Endodermal cell (in vitro differentiated cells): ENCODE measurements around the gene POU2F3. TPM values are rescaled to one million over a fixed set of nuclear protein-coding genes. Genes with fewer than 3 reads are reported as not detected.

Experiments used
- DNase-seq: peaks from one replicate; pipeline ENCODE4 v3.0.0-alpha.2; 2017
- H3K27ac ChIP-seq: 2 replicates; pipeline ENCODE4 v1.5.1; 2013; ENCODE audit warnings: mild to moderate bottlenecking, low read depth, low read length, moderate library complexity
- H3K27me3 ChIP-seq: 2 replicates; pipeline ENCODE4 v1.6.1; 2013; ENCODE audit warnings: mild to moderate bottlenecking, low read length, moderate library complexity; ENCODE audit not compliant: insufficient read depth, control insufficient read depth, poor library complexity, severe bottlenecking
- H3K36me3 ChIP-seq: 2 replicates; pipeline ENCODE4 v1.7.0; 2013; ENCODE audit warnings: mild to moderate bottlenecking, low read length, moderate library complexity; ENCODE audit not compliant: control insufficient read depth, insufficient read depth
- H3K4me1 ChIP-seq: one replicate; pipeline ENCODE4 v1.7.0; 2013; ENCODE audit warnings: low read length; ENCODE audit not compliant: control insufficient read depth, insufficient read depth
- H3K4me3 ChIP-seq: 2 replicates; pipeline ENCODE4 v1.5.1; 2013; ENCODE audit warnings: mild to moderate bottlenecking, low read length, moderate library complexity
- H3K9ac ChIP-seq: 2 replicates; pipeline ENCODE4 v1.6.1; 2013; ENCODE audit warnings: mild to moderate bottlenecking, low read length, moderate library complexity; ENCODE audit not compliant: poor library complexity, severe bottlenecking; ENCODE audit errors: extremely low read depth
- H3K9me3 ChIP-seq: 2 replicates; pipeline ENCODE4 v1.6.1; 2013; ENCODE audit warnings: mild to moderate bottlenecking, low read length, moderate library complexity; ENCODE audit not compliant: control insufficient read depth
- H3K27ac Mint-ChIP-seq: 2 replicates; pipeline ENCODE4 v1.8.0; 2020; ENCODE audit warnings: mixed read lengths
- H3K27me3 Mint-ChIP-seq: 2 replicates; pipeline ENCODE4 v1.8.0; 2021; ENCODE audit warnings: mild to moderate bottlenecking, mixed read lengths; ENCODE audit not compliant: insufficient read depth
- H3K36me3 Mint-ChIP-seq: 2 replicates; pipeline ENCODE4 v1.8.0; 2020; ENCODE audit warnings: low read depth, mixed read lengths
- H3K4me1 Mint-ChIP-seq: 2 replicates; pipeline ENCODE4 v1.8.0; 2020; ENCODE audit warnings: mixed read lengths
- H3K4me3 Mint-ChIP-seq: 2 replicates; pipeline ENCODE4 v1.8.0; 2020; ENCODE audit warnings: mild to moderate bottlenecking, moderate library complexity, mixed read lengths
- H3K9me3 Mint-ChIP-seq: 2 replicates; pipeline ENCODE4 v1.8.0; 2020; ENCODE audit warnings: mild to moderate bottlenecking, mixed read lengths
- CTCF ChIP-seq: fragments of 200-600 bp; sonication (generic); conservative IDR thresholded peaks from 2 replicates; pipeline ENCODE4 v1.5.0; 2021; ENCODE audit warnings: antibody characterized with exemption, mild to moderate bottlenecking
- WGBS, 2 experiments: methylation state at CpG; one replicate each; pipeline versions ENCODE4 v1.1.5 to v1.1.7; 2013; ENCODE audit warnings: missing lambda C conversion rate in 2 of 2, mixed read lengths in 1 of 2; ENCODE audit not compliant: insufficient coverage in 1 of 2, insufficient read length in 1 of 2; 5-methylcytosine and 5-hydroxymethylcytosine counted together
- total RNA-seq, 2 donors: library from RNA; stranded (reverse); fragmentation: NEBNext Ultra II Directional in 1 of 2; extraction: Animal tissue kit (Norgen Biotek cat#: 25700) in 1 of 2; gene quantifications; 2 replicates in 1 of 2; 3 replicates in 1 of 2; pipeline ENCODE4 v1.2.1, GENCODE V29; 2021

The POU2F3 gene
- total RNA-seq, 2 donors from 2014 or later = 0.46 TPM; not detected in 1

DNA sequence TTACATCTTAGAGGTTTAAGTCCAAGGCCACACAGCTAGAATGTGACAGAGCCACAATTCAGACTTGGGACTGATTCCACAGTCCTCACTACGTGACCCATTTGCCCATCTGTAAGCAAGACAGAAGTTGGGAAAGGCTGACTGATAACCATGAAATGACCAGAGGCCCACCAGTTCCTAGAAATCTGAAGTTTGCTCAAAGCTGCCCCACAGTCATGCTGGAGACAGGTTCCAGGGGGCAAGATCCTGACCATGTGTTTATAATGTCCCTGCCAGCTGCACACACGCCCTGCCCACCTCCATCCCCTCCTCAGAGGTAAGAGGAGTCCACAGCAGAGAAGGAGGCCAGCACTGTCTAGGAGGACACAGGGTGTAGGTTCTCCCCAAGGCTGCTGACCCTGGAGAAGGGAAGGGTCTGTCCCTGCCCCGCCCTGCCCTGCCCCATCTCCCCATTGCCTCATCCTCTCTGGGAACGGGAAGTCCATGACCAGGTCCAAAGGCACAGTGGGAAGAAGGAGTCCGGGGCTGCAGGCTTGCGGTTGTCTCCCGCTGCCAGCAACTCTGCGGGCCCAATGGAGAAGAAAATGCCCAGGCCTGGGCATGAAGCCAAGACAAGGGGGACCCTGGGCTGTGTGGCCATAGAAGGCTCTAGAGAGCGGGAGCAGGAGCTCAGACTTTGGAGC, 41.0 kb upstream of the POU2F3 start:
- H3K4me1 Mint-ChIP-seq = peaks cover 10% of the 10 kb centered on the region
- no peak for TF ChIP-seq CTCF
- Histone ChIP-seq H3K36me3 (no peaks in the 10 kb centered on the region), H3K4me1 (no peaks in the 10 kb centered on the region), H3K27me3 (peaks cover 25% of the 10 kb centered on the region), H3K9ac (no peak overlapping the region), H3K9me3 (no peaks in the 10 kb centered on the region), H3K4me3 (no peak overlapping the region), H3K27ac (no peak overlapping the region)
- H3K9me3 Mint-ChIP-seq = no peaks in the 10 kb centered on the region
- H3K36me3 Mint-ChIP-seq = no peaks in the 10 kb centered on the region
- H3K27ac Mint-ChIP-seq = no peak overlapping the region
- H3K4me3 Mint-ChIP-seq = no peak overlapping the region
- no peak for DNase-seq
- 92 to 100% methylated on average over 2 to 9 of the region's 9 CpGs for WGBS, 2 experiments
- peaks cover 67% of the 10 kb centered on the region for H3K27me3 Mint-ChIP-seq

- Histone ChIP-seq H3K4me3 (no peak overlapping the region), H3K36me3 (no peaks in the 10 kb centered on the region), H3K4me1 (no peaks in the 10 kb centered on the region), H3K27me3 (peaks cover 25% of the 10 kb centered on the region), H3K9ac (no peak overlapping the region), H3K27ac (no peak overlapping the region), H3K9me3 (no peaks in the 10 kb centered on the region)
- H3K4me1 Mint-ChIP-seq = peaks cover 10% of the 10 kb centered on the region
- H3K36me3 Mint-ChIP-seq = no peaks in the 10 kb centered on the region
- no peak overlapping the region for H3K27ac Mint-ChIP-seq
- DNase-seq = no peak
- no peaks in the 10 kb centered on the region for H3K9me3 Mint-ChIP-seq
- TF ChIP-seq CTCF = no peak
- 73 to 77% methylated on average over 5 to 9 of the region's 9 CpGs for WGBS, 2 experiments
- H3K27me3 Mint-ChIP-seq = peaks cover 67% of the 10 kb centered on the region
- no peak overlapping the region for H3K4me3 Mint-ChIP-seq
Measured at GRCh38 chr11:120199613-120200012, 40.3 kb upstream of the POU2F3 start.

GRCh38 chr11:120200677-120201076, 39.3 kb upstream of the POU2F3 start:
- no peak for DNase-seq
- no peaks in the 10 kb centered on the region for H3K9me3 Mint-ChIP-seq
- WGBS, 2 experiments = 71 to 78% methylated on average over 1 of the region's 1 CpG
- peaks cover 65% of the 10 kb centered on the region for H3K27me3 Mint-ChIP-seq
- H3K4me1 Mint-ChIP-seq = peaks cover 10% of the 10 kb centered on the region
- TF ChIP-seq CTCF = no peak
- no peak overlapping the region for H3K27ac ChIP-seq
- H3K4me3 ChIP-seq = no peak overlapping the region
- no peaks in the 10 kb centered on the region for H3K36me3 Mint-ChIP-seq
- H3K27me3 ChIP-seq = peaks cover 25% of the 10 kb centered on the region
- no peak overlapping the region for H3K9ac ChIP-seq
- no peaks in the 10 kb centered on the region for H3K9me3 ChIP-seq
- H3K27ac Mint-ChIP-seq = no peak overlapping the region
- no peak overlapping the region for H3K4me3 Mint-ChIP-seq
- no peaks in the 10 kb centered on the region for H3K36me3 ChIP-seq
- no peaks in the 10 kb centered on the region for H3K4me1 ChIP-seq
